CD14-positive monocyte (primary cell): ENCODE data around the gene DNAJC1. TPM values are rescaled to one million over a fixed set of nuclear protein-coding genes. Genes with fewer than 3 reads are reported as not detected.
"Not testable (repeated sequence)": the region's sequence is repeated elsewhere in the genome, so short reads cannot be mapped to it uniquely, and the experiment has no call there.

Experiments
- DNase-seq, 3 donors: peaks; one replicate each; pipeline ENCODE4 v3.0.0-alpha.2; 2011 to 2022
- H2AFZ ChIP-seq: 2 replicates; pipeline ENCODE4 v1.6.0; 2012; ENCODE audit warnings: mild to moderate bottlenecking, low read depth, low read length, inconsistent platforms; ENCODE audit not compliant: insufficient read depth, poor library complexity, severe bottlenecking
- H3K27ac ChIP-seq, 2 donors: 1 replicate in 1 of 2; 2 replicates in 1 of 2; pipeline ENCODE4 v1.5.1; 2012 to 2013; ENCODE audit warnings: low read length in 2 of 2, control low read depth in 1 of 2, inconsistent platforms in 1 of 2, low read depth in 1 of 2, mild to moderate bottlenecking in 1 of 2
- H3K27me3 ChIP-seq, 2 donors: one replicate each; pipeline versions ENCODE4 v1.6.0 to v1.6.1; 2011 to 2013; ENCODE audit warnings: low read length in 2 of 2; ENCODE audit not compliant: control insufficient read depth in 2 of 2, insufficient read depth in 2 of 2
- H3K36me3 ChIP-seq, 2 donors: replicated peaks in 1 of 2; 1 replicate in 1 of 2; 2 replicates in 1 of 2; pipeline versions ENCODE4 v1.5.1 to v1.6.1; 2012 to 2013; ENCODE audit warnings: low read length in 2 of 2, control low read depth in 1 of 2, inconsistent platforms in 1 of 2, mild to moderate bottlenecking in 1 of 2; ENCODE audit not compliant: insufficient read depth in 2 of 2, control insufficient read depth in 1 of 2
- H3K4me1 ChIP-seq, 2 donors: 1 replicate in 1 of 2; 2 replicates in 1 of 2; pipeline versions ENCODE4 v1.5.1 to v1.6.1; 2012 to 2013; ENCODE audit warnings: low read length in 2 of 2, control low read depth in 1 of 2, inconsistent platforms in 1 of 2, mild to moderate bottlenecking in 1 of 2, moderate library complexity in 1 of 2; ENCODE audit not compliant: insufficient read depth in 2 of 2, control insufficient read depth in 1 of 2
- H3K4me2 ChIP-seq: replicated peaks from 2 replicates; pipeline ENCODE3; 2012; ENCODE audit warnings: low read length, moderate library complexity, mild to moderate bottlenecking; ENCODE audit not compliant: poor library complexity, severe bottlenecking; ENCODE audit errors: extremely low read depth
- H3K4me3 ChIP-seq, 3 experiments: fragments of 200-600 bp in 1 of 3; sonication (generic) in 1 of 3; replicated peaks in 1 of 3; 1 replicate in 2 of 3; 2 replicates in 1 of 3; pipeline ENCODE4 v1.5.1; 2011 to 2013; ENCODE audit warnings: low read length in 3 of 3, mild to moderate bottlenecking in 3 of 3, control low read depth in 2 of 3, low read depth in 2 of 3, inconsistent platforms in 1 of 3, moderate library complexity in 1 of 3
- H3K79me2 ChIP-seq: 2 replicates; pipeline ENCODE4 v1.6.0; 2012; ENCODE audit warnings: mild to moderate bottlenecking, control low read depth, inconsistent platforms, low read length, moderate library complexity; ENCODE audit not compliant: insufficient read depth
- H3K9ac ChIP-seq: 2 replicates; pipeline ENCODE4 v1.6.0; 2017; ENCODE audit warnings: low read length, mild to moderate bottlenecking; ENCODE audit not compliant: insufficient read depth, poor library complexity, severe bottlenecking
- H3K9me3 ChIP-seq, 2 donors: replicated peaks in 1 of 2; 1 replicate in 1 of 2; 2 replicates in 1 of 2; pipeline versions ENCODE4 v1.5.1 to v1.6.1; 2012 to 2013; ENCODE audit warnings: low read length in 2 of 2, control low read depth in 1 of 2; ENCODE audit not compliant: control insufficient read depth in 1 of 2, insufficient read depth in 1 of 2
- H4K20me1 ChIP-seq: 2 replicates; pipeline ENCODE4 v1.6.0; 2012; ENCODE audit warnings: mild to moderate bottlenecking, low read length, control low read depth, moderate library complexity; ENCODE audit not compliant: insufficient read depth
- H3K27ac Mint-ChIP-seq, 7 donors: one replicate each; pipeline ENCODE4 v1.8.0; 2020; ENCODE audit warnings: mild to moderate bottlenecking in 7 of 7, mixed read lengths in 7 of 7, moderate library complexity in 6 of 7, inconsistent platforms in 2 of 7
- H3K27me3 Mint-ChIP-seq, 3 donors: one replicate each; pipeline ENCODE4 v1.8.0; 2021 to 2022; ENCODE audit warnings: low read depth in 3 of 3, mild to moderate bottlenecking in 3 of 3, mixed read lengths in 3 of 3, moderate library complexity in 3 of 3, inconsistent platforms in 1 of 3
- H3K36me3 Mint-ChIP-seq, 2 donors: one replicate each; pipeline ENCODE4 v1.8.0; 2020; ENCODE audit warnings: mixed read lengths in 2 of 2, inconsistent platforms in 1 of 2, mild to moderate bottlenecking in 1 of 2
- H3K4me1 Mint-ChIP-seq: one replicate; pipeline ENCODE4 v1.8.0; 2020; ENCODE audit warnings: mild to moderate bottlenecking, mixed read lengths
- H3K4me3 Mint-ChIP-seq, 2 donors: one replicate each; pipeline ENCODE4 v1.8.0; 2020; ENCODE audit warnings: mild to moderate bottlenecking in 2 of 2, mixed read lengths in 2 of 2, moderate library complexity in 1 of 2
- H3K9me3 Mint-ChIP-seq, 7 donors: one replicate each; pipeline ENCODE4 v1.8.0; 2020 to 2022; ENCODE audit warnings: mixed read lengths in 7 of 7, mild to moderate bottlenecking in 6 of 7, moderate library complexity in 6 of 7, inconsistent platforms in 2 of 7
- CTCF ChIP-seq: fragments of 200-600 bp; IDR thresholded peaks from one replicate; pipeline ENCODE4 v1.8.0; 2022; ENCODE audit warnings: antibody characterized with exemption, mild to moderate bottlenecking
- WGBS: methylation state at CpG from one replicate; pipeline ENCODE4 v1.1.5; 2013; ENCODE audit warnings: missing lambda C conversion rate; ENCODE audit not compliant: insufficient coverage; 5-methylcytosine and 5-hydroxymethylcytosine counted together
- intact Hi-C, 2 donors: fragments of 100-400 bp; cut with micrococcal nuclease; formaldehyde crosslinking; loops; one replicate each; pipeline versions ENCODE4 v1.15.0 to v1.15.1; 2023
- polyA plus RNA-seq, 3 donors: library from polyadenylated mRNA; depleted of rRNA in 1 of 3; unstranded in 2 of 3; stranded (reverse) in 1 of 3; fragments of 300-500 nt in 2 of 3; fragments of >200 nt in 1 of 3; fragmentation: Illumina TruSeq in 2 of 3; gene quantifications; 1 replicate in 2 of 3; 2 replicates in 1 of 3; pipeline ENCODE4 v1.2.3, GENCODE V29; 2012 to 2021

The DNAJC1 gene
- polyA plus RNA-seq, 3 donors: 11.4 to 12.9 (median 12.5) TPM

DNA sequence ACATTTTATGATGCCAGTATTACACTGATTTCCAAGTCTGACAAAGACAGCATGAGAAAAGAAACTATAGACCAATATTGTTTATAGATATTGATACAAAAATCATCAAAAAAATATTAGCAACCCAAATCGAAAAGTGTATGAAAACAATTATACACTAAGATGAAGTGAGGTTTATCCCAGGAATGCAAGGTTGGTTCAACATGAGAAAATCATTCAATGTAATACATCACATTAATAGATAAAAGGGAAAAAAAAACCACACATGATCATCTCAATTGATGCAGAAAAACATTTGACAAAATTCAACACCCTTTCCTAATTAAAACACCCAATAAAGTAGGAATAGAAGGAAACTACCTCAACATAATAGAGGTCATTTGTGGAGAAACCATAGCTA is 153.9 kb downstream of the DNAJC1 start:
- H3K9me3 ChIP-seq: peaks cover 8 to 17% of the 10 kb centered on the region in 2 donors
- Mint-ChIP-seq H3K27me3 (no peaks in the 10 kb centered on the region), H3K9me3 (peaks cover 10 to 37% (median 25%) of the 10 kb centered on the region in 7 donors), H3K4me1 (no peaks in the 10 kb centered on the region), H3K36me3 (peaks cover 24 to 32% of the 10 kb centered on the region in 2 donors), H3K27ac (no peak overlapping the region), H3K4me3 (no peak overlapping the region)
- no peak overlapping the region for H2AFZ ChIP-seq
- no peak overlapping the region for H3K4me2 ChIP-seq
- H3K4me1 ChIP-seq: no peaks in the 10 kb centered on the region
- no peak for DNase-seq
- no peak for TF ChIP-seq CTCF
- intact Hi-C loops: no loop called here
- no peak overlapping the region for H3K27ac ChIP-seq
- no peaks in the 10 kb centered on the region for H4K20me1 ChIP-seq
- no peaks in the 10 kb centered on the region for H3K79me2 ChIP-seq
- H3K36me3 ChIP-seq: peaks cover 0 to 15% of the 10 kb centered on the region in 2 donors
- no peak overlapping the region for H3K9ac ChIP-seq
- no CpG with 5 or more reads among the region's 1 CpG for WGBS
- H3K27me3 ChIP-seq: no peaks in the 10 kb centered on the region
- no peak overlapping the region for H3K4me3 ChIP-seq

- DNase-seq: no peak
- WGBS: no CpG with 5 or more reads among the region's 1 CpG
- no peak overlapping the region for H3K27ac Mint-ChIP-seq
- H3K9me3 ChIP-seq: peaks cover 0 to 4% of the 10 kb centered on the region in 2 donors
- no peaks in the 10 kb centered on the region for H3K27me3 ChIP-seq
- H3K36me3 ChIP-seq: no peaks in the 10 kb centered on the region
- H3K79me2 ChIP-seq: no peaks in the 10 kb centered on the region
- intact Hi-C loops: no loop called here
- no peak for TF ChIP-seq CTCF
- peaks cover 12 to 29% (median 24%) of the 10 kb centered on the region in 7 donors for H3K9me3 Mint-ChIP-seq
- no peak overlapping the region for H3K4me2 ChIP-seq
- no peak overlapping the region for H3K4me3 Mint-ChIP-seq
- no peaks in the 10 kb centered on the region for H3K4me1 ChIP-seq
- no peak overlapping the region for H3K4me3 ChIP-seq
- H2AFZ ChIP-seq: no peak overlapping the region
- no peaks in the 10 kb centered on the region for H3K27me3 Mint-ChIP-seq
- H3K4me1 Mint-ChIP-seq: no peaks in the 10 kb centered on the region
- peaks cover 4 to 11% of the 10 kb centered on the region in 2 donors for H3K36me3 Mint-ChIP-seq
- H3K27ac ChIP-seq: no peak overlapping the region
- H4K20me1 ChIP-seq: no peaks in the 10 kb centered on the region
- H3K9ac ChIP-seq: no peak overlapping the region
Measured at GRCh38 chr10:21843645-21844044, 159.9 kb downstream of the DNAJC1 start.

DNA sequence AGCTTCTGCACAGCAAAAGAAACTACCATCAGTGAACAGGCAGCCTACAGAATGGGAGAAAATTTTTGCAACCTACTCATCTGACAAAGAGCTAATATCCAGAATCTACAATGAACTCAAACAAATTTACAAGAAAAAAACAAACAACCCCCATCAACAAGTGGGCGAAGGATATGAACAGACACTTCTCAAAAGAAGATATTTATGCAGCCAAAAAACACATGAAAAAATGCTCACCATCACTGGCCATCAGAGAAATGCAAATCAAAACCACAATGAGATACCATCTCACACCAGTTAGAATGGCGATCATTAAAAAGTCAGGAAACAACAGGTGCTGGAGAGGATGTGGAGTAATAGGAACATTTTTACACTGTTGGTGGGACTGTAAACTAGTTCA is 162.3 kb downstream of the DNAJC1 start:
- H2AFZ ChIP-seq, H4K20me1 ChIP-seq, H3K27me3 Mint-ChIP-seq, H3K4me3 ChIP-seq, intact Hi-C loops, H3K27ac ChIP-seq, H3K4me3 Mint-ChIP-seq, DNase-seq, H3K27ac Mint-ChIP-seq, H3K4me1 Mint-ChIP-seq, H3K4me1 ChIP-seq, H3K9ac ChIP-seq, H3K36me3 ChIP-seq, H3K79me2 ChIP-seq, H3K4me2 ChIP-seq, H3K27me3 ChIP-seq: not testable (repeated sequence)
- H3K9me3 Mint-ChIP-seq: peaks cover 26 to 44% (median 32%) of the 10 kb centered on the region in 7 donors
- H3K9me3 ChIP-seq: peaks cover 0 to 13% of the 10 kb centered on the region in 2 donors
- peaks cover 2 to 12% of the 10 kb centered on the region in 2 donors for H3K36me3 Mint-ChIP-seq
- WGBS: no CpG with 5 or more reads among the region's 2 CpGs
